HG03457 (cell line): Measurements from ENCODE around the gene KIF3B.
"Not testable (repeated sequence)": the region's sequence is repeated elsewhere in the genome, so short reads cannot be mapped to it uniquely, and the experiment has no call there.

Source experiments
- ATAC-seq: cut with Tn5 transposase; IDR thresholded peaks from one replicate; pipeline ENCODE4 v1.9.1; 2021; ENCODE audit warnings: moderate number of reproducible peaks; ENCODE audit not compliant: unreplicated experiment

The KIF3B gene

DNA sequence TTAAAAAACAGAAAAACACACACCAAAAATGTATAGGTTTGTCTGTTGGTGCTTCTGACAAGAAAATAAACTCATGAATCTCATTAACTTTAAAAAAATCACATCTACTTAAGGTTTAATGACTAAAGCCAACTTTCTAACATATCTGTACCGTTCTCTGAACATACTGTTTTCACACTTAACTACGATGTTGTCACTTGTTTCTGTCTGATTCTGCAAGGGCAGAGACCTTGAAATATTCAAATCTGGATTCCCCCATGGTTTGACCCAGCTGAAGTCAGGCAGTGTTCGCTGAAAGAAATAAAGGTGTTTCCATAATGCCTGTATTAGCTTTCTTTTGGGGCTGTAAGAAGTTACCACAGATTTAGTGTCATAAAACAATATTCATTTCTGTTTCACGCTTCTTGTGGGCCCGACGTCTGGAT is 78.0 kb downstream of the KIF3B start:
- ATAC-seq: no peak

DNA sequence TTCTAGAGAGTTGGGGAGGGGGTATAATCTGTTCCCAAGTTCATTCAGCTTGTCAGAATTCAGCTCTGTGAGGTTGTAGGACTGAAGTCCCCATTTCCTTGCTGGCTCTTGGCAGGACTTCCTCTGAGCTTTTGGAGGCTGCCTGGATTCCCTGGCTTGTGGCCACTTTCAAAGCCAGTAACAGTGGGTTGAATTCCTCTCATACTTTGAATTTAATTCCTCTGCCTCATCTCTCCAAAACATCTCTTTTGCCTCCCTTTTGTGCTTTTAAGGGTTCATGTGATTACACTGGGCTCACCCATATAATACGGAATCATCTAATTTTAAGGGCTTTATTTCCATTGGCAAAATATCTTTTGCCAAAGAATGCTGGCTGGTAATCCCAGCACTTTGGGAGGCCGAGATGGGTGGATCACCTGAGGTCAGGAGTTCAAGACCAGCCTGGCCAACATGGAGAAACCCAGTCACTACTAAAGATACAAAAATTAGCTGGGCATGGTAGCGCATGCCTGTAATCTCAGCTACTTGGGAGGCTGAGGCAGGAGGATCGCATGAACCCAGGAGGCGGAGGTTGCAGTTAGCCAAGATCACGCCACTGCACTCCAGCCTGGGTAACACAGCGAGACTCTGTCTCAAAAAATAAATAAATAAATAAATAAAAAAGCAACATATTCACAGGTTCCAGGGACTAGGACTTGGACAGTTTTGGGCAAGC is 78.6 kb downstream of the KIF3B start:
- not testable (repeated sequence) for ATAC-seq

DNA sequence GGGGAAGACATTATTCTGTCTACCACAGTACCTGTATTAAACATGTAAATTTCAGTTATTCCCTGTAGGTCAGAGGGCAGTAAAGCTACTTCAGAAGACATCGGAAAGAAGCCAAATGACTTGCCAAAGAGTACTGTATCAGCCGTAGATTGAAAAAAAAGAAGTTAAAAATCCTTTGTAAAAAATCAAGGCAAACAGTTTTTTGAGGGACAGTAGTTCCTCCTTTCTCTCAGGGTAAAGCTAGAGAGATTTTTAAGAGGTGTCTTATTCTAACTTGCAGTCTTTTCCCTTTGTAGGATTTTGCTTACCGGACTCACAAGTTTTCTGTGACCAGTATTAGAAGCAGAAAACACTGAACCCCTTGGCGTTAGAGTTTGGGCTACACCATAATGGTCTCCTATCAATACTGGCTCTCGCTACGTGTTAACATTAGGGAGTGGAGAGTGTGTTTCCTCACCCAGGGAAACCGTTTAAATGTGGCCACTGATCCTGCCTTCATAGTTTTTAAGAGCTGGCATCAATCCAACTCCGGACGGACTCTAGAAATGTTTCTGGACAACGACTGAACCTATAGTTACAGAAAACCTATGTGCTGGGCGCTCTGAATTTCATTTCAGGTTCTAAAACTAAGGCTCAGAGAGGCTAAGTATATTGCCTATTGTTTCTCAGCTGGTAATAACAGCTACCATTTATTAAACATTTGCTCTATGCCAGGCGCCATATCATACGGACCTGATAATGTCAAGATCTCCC is 79.3 kb downstream of the KIF3B start:
- ATAC-seq: no peak

DNA sequence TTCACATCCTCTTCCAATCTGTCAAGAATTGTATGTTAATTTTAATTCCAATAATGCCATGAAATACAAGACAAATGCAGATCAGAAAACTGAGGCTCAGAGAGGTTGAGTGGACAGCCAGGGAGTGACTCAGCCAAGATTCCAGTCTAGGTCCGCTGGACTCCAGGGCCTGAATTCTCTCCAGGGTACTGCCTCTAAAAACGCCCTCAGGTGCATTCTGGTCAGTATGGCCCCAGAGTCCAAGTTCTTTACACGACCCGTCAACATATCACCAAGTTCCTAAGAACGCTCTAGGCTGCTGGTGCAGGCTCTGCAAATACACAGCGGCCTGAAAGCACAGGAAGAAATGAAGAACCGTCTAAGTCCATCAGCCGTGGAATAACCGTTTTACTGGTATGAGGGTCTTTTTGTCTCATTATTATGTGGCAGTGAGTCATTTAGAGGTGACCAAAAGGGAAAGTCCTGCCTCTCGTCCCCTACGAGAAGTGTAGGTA is 80.0 kb downstream of the KIF3B start:
- peak; percentile 19 for ATAC-seq

DNA sequence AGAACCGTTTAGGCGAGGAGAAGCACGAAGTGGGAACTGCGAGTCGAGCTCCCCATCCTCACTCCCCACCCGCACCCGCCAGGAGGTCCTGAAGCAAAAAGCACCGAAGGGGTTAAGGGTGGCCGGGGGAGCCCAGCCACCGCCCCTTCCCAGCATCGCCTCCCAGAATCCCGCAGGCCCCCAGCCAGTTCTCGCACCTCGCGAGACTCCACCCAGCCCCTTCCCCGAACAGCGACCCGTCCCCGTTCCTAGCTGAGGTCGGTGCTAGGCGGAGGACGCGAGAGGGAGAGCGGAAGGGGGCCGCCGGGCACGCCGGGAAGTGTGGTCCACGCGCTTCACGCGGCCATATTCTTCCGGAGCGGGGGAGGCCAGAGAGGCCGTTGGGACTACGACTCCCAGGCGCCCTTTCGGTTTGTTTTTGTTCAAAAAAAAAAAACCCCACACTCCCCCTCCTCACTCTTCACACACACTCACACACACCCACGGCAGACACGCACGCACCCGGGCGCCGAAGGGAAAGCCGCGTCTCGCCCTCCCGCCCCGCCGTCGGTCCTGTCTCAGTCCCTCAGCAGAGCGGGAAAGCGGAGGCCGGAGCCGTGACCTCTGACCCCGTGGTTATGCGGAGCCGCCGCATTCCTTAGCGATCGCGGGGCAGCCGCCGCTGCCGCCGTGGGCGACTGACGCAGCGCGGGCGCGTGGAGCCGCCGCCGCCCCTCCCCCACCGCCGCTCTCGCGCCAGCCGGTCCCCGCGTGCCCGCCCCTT is 80.6 kb downstream of the KIF3B start, which contains the start of gene ASXL1:
ASXL1 (plus strand) TSS at position 463 of the 763 bp plus-strand sequence. CDS start 445 bp downstream, outside the sequence.
- peak; percentile 54 for ATAC-seq

DNA sequence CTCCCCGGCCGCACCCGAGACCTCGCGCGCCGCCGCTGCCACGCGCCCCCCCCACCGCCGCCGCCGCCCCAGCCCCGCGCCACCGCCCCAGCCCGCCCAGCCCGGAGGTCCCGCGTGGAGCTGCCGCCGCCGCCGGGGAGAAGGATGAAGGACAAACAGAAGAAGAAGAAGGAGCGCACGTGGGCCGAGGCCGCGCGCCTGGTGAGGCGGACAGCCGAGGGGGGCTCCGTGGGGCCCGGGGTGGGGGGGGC is 81.1 kb downstream of the KIF3B start:
- ATAC-seq: no peak

- ATAC-seq: no peak
Observed at GRCh38 chr20:32358883-32359632, 81.6 kb downstream of the KIF3B start.

DNA sequence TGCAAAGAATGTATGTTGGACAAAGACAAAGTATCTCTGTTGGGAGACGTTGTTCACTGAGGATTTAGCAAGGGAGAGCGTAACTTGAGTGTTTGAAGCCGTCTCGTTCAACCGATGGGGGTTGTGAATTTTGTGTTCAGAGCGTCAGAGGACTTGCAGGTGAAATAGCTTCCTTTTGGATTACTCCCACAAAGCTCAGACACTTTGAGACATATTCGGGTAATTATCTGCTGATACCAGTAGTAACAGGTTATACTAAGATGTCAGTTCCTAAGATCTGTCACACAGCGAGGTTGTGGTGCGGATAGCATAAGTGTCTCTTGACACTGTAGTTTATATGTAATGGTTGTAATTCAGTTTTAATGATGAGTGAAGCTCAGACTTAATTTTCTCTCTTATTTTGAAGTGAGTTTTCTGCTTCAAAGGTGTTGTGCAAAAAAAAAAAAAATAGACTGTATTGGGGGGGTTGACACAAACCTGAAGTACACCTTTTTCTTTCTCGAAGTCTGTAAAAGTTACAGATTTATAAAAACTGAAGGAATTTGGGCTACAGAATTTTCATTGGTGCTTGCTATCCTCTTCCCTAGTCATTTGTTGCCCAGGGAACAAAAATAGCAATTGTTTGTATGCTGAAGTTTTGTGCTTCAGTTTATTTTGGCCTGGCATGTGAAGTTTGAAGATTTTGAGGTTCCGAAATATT is 82.3 kb downstream of the KIF3B start:
- ATAC-seq: no peak

DNA sequence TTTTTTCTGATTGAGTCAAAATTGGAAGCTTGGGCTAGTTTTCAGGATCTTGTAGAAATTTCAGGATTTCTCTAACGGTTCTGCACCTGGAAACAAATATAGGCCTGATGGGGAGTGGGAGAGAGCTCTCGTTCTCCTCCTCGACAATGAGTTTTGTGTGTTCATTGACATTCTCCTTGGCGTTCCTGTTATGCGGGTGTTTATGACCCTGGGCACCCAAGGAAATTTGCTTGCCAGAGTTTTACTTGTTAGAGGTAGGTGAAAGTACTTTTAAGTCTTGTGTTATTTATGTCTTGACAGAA is 82.8 kb downstream of the KIF3B start:
- ATAC-seq: no peak

- ATAC-seq: no peak
Observed at GRCh38 chr20:32362901-32363364, 85.5 kb downstream of the KIF3B start.

GRCh38 chr20:32363492-32363891 is 86.0 kb downstream of the KIF3B start:
- ATAC-seq: no peak

DNA sequence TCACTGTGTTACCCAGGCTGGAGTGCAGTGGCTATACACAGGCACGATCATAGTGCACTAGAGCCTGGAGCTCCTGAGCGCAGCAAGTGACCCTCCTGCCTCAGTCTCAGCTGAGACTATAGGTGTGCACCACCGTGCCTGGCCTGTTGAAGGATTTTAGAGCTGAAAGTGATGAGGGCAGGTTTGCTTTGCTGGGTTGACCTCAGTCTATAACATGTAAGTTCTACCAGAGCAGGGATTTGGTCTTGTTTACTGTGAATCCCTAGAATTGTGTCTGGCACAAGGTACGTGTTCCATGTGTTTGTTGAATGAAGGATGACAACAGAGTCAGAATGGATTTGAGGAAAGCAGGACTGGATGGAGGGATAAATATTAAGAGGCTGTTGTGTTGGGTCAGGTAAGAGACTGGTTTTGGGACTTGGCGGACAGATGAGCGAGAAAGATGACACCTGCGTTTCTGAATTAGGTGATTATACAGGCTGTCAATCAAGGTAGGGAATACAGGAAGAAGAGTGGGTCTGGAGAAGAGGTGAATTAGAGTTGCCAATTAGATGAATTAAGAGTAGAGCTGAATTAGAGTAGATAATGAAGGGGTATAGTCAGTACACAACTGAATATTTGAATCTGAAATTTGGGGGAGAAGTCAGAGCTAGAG is 87.2 kb downstream of the KIF3B start:
- no peak for ATAC-seq

DNA sequence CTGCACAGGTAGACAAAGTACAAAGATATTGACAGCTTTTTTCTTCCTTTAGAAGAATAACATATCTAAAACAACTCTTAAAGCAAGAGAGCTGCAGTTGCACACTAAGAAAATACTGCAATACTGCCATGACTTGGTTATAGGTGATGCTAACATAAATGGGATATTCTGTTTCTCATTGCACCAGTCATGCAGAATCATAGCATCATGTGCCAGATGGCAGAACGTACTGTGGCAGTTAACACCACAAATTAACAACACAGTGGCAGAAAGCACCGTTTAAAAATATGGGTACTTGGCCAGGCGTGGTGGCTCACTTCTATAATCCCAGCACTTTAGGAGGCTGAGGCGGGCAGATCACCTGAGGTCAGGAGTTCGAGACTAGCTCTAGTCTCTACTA is 88.1 kb downstream of the KIF3B start:
- no peak for ATAC-seq

- no peak for ATAC-seq
Observed at GRCh38 chr20:32366380-32366779, 88.9 kb downstream of the KIF3B start.

- no peak for ATAC-seq
Observed at GRCh38 chr20:32368323-32368722, 90.9 kb downstream of the KIF3B start.

DNA sequence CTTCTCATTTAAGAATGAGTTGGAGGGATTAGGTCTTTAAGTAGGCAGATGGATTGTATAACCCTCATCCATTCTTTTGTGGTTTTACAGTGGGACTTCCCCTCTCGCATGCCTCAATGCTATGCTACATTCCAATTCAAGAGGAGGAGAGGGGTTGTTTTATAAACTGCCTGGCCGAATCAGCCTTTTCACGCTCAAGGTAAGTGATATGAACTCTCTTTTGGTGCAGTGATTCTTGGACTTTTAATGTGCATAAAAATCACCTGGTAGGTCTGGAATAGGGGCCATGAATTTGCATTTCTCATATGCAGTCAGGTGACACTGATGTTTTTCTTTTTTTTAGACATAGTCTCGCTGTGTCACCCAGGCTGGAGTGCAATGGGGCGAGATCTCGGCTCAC is 91.5 kb downstream of the KIF3B start:
- ATAC-seq: no peak

DNA sequence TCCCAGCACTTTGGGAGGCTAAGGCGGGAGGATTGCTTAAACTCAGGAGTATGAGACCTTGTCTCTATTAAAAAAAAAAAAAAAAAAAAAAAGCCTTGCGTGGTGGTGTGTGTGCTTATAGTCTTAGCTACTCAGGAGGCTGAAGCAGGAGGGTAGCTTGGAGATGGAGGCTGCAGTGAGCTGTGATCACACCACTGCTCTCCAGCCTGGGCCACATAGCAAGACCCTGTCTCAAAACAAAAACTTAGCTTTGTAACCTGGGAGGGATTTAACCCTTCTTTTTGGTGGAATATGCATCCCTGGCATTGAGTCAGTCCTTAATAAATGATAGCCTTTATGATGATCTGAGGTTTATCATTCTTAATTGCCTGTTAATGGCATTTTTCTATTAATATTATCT is 93.4 kb downstream of the KIF3B start:
- no peak for ATAC-seq

DNA sequence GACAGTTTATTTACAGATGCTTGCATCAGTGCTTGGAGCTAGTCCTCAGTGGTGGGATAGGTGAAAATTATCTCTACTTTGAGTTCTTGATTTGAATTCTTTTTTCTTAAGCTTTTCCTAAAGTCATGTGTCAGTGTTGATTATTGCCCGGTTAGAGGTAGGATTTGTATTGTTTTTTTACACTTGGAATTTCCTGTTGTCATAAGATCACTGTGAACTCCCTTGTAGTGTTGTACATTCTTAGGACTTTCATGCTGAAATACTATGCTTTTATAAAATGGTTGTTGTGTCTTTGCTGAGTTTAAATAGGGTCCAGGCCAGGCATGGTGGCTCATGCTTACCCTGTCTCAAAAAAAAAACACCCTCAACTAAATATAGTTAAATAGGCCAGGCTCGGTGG is 101.0 kb downstream of the KIF3B start:
- no peak for ATAC-seq

- ATAC-seq: not testable (repeated sequence)
Observed at GRCh38 chr20:32380037-32380436, 102.6 kb downstream of the KIF3B start.

DNA sequence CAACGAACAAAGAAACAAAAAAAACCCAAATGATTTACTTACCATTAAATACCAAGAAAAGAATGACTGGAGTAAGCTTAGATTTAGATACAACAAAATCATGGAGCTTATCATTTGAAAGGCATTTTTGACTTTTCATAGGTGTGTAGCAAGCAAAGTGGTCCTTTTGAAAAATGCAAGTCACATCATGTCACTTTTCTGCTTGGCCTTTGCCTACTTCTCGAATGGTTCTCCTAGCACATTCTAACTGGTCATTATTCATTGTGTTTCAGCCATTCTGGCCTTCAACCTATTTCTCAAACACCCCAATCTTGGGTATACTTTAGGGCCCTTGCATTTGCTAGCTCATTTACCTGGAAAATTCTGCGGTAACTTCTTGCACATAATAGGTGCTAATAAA is 103.3 kb downstream of the KIF3B start:
- ATAC-seq: no peak
